ENCODE data around the gene CCDC3. TPM values are rescaled to one million over a fixed set of nuclear protein-coding genes. Genes with fewer than 3 reads are reported as not detected.

CCDC3 gene
- total RNA-seq, 2 experiments from 2014 or later: not detected

GRCh38 chr10:12849319-12850181, 152.0 kb downstream of the CCDC3 start:
- CTCF ChIA-PET: interaction anchor here (0.9 kb wide), 1 partner anchor 68 kb away, joined by 3 read pairs; no protein-coding TSS in a partner anchor
- POLR2A ChIA-PET: no interaction called here

DNA sequence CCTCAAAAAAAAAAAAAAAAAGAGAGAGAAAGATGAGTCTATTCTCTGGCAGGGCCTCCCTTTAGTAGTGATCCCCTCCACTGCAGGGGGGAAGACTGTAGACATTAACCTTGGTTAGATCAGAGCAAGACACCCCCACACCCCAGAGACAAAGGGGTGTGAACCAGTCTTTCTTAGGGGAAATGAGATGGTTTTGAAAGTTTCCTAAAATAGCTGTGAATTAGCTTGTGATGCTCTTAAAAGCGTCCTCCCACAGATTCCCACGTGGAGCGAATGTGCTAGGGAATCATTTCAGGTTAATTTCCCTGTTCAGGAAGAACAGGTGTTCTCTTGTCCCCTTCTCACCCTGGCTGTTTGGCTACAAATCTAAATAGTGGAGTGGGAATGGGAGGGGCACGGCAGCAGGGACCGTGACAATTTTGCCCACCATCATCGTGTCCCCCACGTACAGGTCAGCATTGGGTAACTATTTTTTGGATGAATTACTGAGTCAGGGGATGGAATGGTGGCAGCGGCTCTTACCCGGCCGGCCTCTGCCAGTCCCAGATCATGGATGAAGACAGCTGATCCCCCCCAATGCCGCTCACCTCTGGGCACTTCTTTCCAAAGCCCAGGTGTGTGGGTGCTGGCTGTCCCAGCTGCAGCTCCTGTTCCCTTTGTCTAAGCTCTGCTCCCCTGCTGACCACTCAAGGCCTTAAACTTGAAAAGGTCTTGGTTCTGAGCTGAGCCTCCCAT, 152.9 kb downstream of the CCDC3 start:
- CTCF ChIA-PET: no interaction called here
- POLR2A ChIA-PET: no interaction called here

DNA sequence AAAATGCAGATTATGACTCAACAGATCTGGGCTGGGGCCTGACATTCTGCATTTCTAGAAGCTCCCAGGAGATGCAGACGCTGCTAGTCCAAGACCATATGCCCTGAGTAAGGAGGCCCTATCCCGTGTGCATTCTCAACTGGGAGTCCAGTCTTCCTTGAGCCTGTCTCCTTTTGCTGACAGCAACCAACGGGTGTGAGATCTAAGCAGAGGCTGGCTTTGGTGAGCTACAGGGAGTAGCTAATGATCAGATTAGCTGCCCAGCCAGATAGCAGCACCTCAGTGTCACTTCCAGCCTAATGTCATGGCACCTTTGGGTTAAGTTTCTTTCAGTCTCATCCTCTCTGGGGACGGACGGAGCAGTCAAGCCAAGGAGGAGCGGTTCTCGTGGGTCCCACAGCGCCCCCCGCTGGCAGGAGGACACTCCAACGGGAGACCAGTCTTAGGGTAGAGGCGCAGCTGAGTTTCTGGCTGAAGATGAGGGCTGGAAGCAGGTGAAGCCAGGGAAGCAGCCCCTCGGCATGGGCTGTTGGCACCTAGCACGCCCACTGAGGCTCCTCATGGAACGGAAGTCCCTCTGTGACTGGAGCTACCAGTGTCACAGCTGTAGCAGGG, 154.0 kb downstream of the CCDC3 start:
- ChIA-PET CTCF (no interaction called here), POLR2A (no interaction called here)

GRCh38 chr10:12846718-12847117, 154.8 kb downstream of the CCDC3 start:
- POLR2A ChIA-PET: no interaction called here
- CTCF ChIA-PET: no interaction called here

Other genes with a start within 250 kb of the CCDC3 start
- gene OPTN, start 98.5 kb upstream of the CCDC3 start, total RNA-seq: 10 to 100 TPM; 44.0 to 49.5 TPM
- gene MCM10, start 159.8 kb upstream of the CCDC3 start, total RNA-seq: 10 to 100 TPM; 90.8 to 90.9 TPM
- not detected for gene UCMA, start 232.7 kb upstream of the CCDC3 start, total RNA-seq

Measured in activated CD8-positive, alpha-beta memory T cell treated with anti-CD3 and anti-CD28 coated beads for 36 hours (primary cell).